ENCODE measurements around the gene BRIP1. TPM values are rescaled to one million over a fixed set of nuclear protein-coding genes. Genes with fewer than 3 reads are reported as not detected.

Gene BRIP1
- total RNA-seq, 1 experiment from 2014 or later = 30.2 TPM

DNA sequence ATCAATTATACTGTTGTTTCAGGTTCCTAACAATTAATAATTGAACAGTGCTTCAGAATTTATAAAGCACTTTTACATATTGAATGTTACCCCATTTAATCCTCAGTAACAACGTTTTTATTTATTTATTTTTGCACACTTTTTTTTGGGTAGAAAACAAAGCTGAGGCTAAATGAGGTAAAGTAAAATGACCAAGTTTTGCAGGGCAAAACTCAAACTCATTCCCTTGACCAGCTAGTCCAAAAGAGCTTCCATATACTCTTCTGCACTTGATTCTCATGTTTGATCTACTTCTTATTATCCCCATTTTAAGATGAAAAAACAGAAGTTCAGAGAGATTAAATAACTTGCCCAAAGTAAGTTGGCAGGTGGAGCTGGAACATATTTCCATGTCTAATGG is 191.2 kb downstream of the BRIP1 start:
- Histone ChIP-seq H3K9me3 (ENCODE audit: low read depth, low read length, poor library complexity, severe bottlenecking) (no peaks in the 10 kb centered on the region), H3K4me1 (ENCODE audit: insufficient read depth, low read length, poor library complexity, severe bottlenecking) (no peaks in the 10 kb centered on the region), H3K27me3 (replicated peaks; ENCODE audit: insufficient read depth, low read depth, low read length, poor library complexity) (no peaks in the 10 kb centered on the region), H3K27ac (ENCODE audit: low read depth, low read length, poor library complexity, severe bottlenecking) (no peak overlapping the region), H3K4me3 (ENCODE audit: low read depth, low read length, poor library complexity, severe bottlenecking) (no peak overlapping the region), H3K36me3 (ENCODE audit: insufficient read depth, low read length, poor library complexity, severe bottlenecking) (no peaks in the 10 kb centered on the region)
- BruUV-seq (replicated peaks) = no TSS peak
- ChIA-PET POLR2A (ENCODE audit: low non-redundant PET) (no interaction called here), CTCF (no interaction called here)
- intact Hi-C loops (cut with micrococcal nuclease; ENCODE audit: unreplicated experiment) = no loop called here
- DNase-seq (ENCODE audit: low spot score) = no peak
- TF ChIP-seq EZH2 (IDR thresholded peaks at IDR 0.05; ENCODE audit: borderline replicate concordance, low read depth, low read length, poor library complexity, severe bottlenecking) = no peak
- TF ChIP-seq, protein P1, sequence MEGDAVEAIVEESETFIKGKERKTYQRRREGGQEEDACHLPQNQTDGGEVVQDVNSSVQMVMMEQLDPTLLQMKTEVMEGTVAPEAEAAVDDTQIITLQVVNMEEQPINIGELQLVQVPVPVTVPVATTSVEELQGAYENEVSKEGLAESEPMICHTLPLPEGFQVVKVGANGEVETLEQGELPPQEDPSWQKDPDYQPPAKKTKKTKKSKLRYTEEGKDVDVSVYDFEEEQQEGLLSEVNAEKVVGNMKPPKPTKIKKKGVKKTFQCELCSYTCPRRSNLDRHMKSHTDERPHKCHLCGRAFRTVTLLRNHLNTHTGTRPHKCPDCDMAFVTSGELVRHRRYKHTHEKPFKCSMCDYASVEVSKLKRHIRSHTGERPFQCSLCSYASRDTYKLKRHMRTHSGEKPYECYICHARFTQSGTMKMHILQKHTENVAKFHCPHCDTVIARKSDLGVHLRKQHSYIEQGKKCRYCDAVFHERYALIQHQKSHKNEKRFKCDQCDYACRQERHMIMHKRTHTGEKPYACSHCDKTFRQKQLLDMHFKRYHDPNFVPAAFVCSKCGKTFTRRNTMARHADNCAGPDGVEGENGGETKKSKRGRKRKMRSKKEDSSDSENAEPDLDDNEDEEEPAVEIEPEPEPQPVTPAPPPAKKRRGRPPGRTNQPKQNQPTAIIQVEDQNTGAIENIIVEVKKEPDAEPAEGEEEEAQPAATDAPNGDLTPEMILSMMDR (conservative IDR thresholded peaks at IDR 0.05; ENCODE audit: low read depth, low read length) = no peak

DNA sequence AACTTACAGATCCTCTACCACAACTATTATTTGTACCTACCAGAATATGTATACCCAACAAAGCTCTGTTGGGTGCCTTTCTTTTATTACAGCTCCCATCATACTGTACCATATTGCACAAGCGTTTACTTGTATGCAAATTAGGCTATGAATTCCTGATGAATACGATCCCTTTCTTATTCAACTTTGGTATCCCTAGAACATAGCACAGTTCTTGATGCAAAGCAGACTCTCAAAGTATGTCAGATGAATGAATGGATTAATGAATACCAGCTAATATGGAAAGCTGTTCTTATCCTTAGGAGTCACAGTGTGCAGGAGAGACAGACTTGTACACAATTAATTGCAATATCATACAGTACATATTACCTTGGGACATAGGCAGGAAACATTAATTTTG is 192.6 kb downstream of the BRIP1 start:
- TF ChIP-seq, protein P1 (conservative IDR thresholded peaks at IDR 0.05; ENCODE audit: low read depth, low read length) = no peak
- no peak for TF ChIP-seq EZH2 (IDR thresholded peaks at IDR 0.05; ENCODE audit: borderline replicate concordance, low read depth, low read length, poor library complexity, severe bottlenecking)
- Histone ChIP-seq H3K4me3 (ENCODE audit: low read depth, low read length, poor library complexity, severe bottlenecking) (no peak overlapping the region), H3K27me3 (replicated peaks; ENCODE audit: insufficient read depth, low read depth, low read length, poor library complexity) (no peaks in the 10 kb centered on the region), H3K9me3 (ENCODE audit: low read depth, low read length, poor library complexity, severe bottlenecking) (no peaks in the 10 kb centered on the region), H3K27ac (ENCODE audit: low read depth, low read length, poor library complexity, severe bottlenecking) (no peak overlapping the region), H3K4me1 (ENCODE audit: insufficient read depth, low read length, poor library complexity, severe bottlenecking) (no peaks in the 10 kb centered on the region), H3K36me3 (ENCODE audit: insufficient read depth, low read length, poor library complexity, severe bottlenecking) (no peaks in the 10 kb centered on the region)
- intact Hi-C loops (cut with micrococcal nuclease; ENCODE audit: unreplicated experiment) = no loop called here
- ChIA-PET CTCF (no interaction called here), POLR2A (ENCODE audit: low non-redundant PET) (no interaction called here)
- no TSS peak for BruUV-seq (replicated peaks)
- no peak for DNase-seq (ENCODE audit: low spot score)

DNA sequence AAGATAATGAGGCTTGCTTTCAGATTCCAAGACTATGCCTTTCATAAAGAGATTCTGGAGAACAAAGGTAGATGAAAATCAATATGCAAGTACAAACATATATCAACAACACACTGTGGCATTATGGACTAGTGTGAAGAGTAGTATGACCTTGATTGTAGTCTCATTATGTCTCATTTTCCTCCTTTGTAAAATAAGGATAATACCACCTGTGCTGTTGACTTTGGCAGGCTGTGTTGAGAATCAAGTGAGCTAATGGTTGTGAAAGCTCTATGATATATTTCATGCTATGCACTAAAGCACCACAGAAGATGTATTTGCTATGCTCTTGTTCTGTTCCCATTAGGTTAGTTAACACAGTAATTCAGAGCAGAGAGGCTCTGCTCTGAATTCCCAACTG is 193.8 kb downstream of the BRIP1 start:
- POLR2A ChIA-PET (ENCODE audit: low non-redundant PET) = no interaction called here
- Histone ChIP-seq H3K4me3 (ENCODE audit: low read depth, low read length, poor library complexity, severe bottlenecking) (no peak overlapping the region), H3K4me1 (ENCODE audit: insufficient read depth, low read length, poor library complexity, severe bottlenecking) (no peaks in the 10 kb centered on the region), H3K27ac (ENCODE audit: low read depth, low read length, poor library complexity, severe bottlenecking) (no peak overlapping the region), H3K9me3 (ENCODE audit: low read depth, low read length, poor library complexity, severe bottlenecking) (no peaks in the 10 kb centered on the region), H3K27me3 (replicated peaks; ENCODE audit: insufficient read depth, low read depth, low read length, poor library complexity) (no peaks in the 10 kb centered on the region), H3K36me3 (ENCODE audit: insufficient read depth, low read length, poor library complexity, severe bottlenecking) (no peaks in the 10 kb centered on the region)
- DNase-seq (ENCODE audit: low spot score) = no peak
- no TSS peak for BruUV-seq (replicated peaks)
- CTCF ChIA-PET = no interaction called here
- no peak for TF ChIP-seq EZH2 (IDR thresholded peaks at IDR 0.05; ENCODE audit: borderline replicate concordance, low read depth, low read length, poor library complexity, severe bottlenecking)
- TF ChIP-seq, protein P1 (conservative IDR thresholded peaks at IDR 0.05; ENCODE audit: low read depth, low read length) = no peak
- intact Hi-C loops (cut with micrococcal nuclease; ENCODE audit: unreplicated experiment) = no loop called here

All from A673 (cell line).